OCI-LY1 (cell line): ENCODE data around the gene BACH2.

ENCODE experiments used
- H2AFZ ChIP-seq: fragments of 200-600 bp; sonication (generic), shearing (Covaris generic); 2 replicates; pipeline ENCODE4 v1.6.0; 2014; ENCODE audit warnings: antibody characterized with exemption, mild to moderate bottlenecking, low read length
- H3F3A ChIP-seq: fragments of 200-600 bp; sonication (generic), shearing (Covaris generic); 2 replicates; pipeline ENCODE4 v1.6.0; 2014; ENCODE audit warnings: mild to moderate bottlenecking, antibody characterized with exemption, low read length, moderate library complexity; ENCODE audit not compliant: insufficient read depth
- H3K27ac ChIP-seq: fragments of 200-600 bp; sonication (generic); 2 replicates; pipeline ENCODE4 v1.5.1; 2014; ENCODE audit warnings: low read length, mixed run types, mild to moderate bottlenecking, low read depth; ENCODE audit not compliant: poor library complexity, severe bottlenecking
- H3K27me3 ChIP-seq: fragments of 200-600 bp; sonication (generic); 2 replicates; pipeline ENCODE4 v1.6.0; 2014; ENCODE audit warnings: antibody characterized with exemption, mild to moderate bottlenecking, low read length, moderate library complexity; ENCODE audit not compliant: insufficient read depth
- H3K36me3 ChIP-seq: fragments of 200-600 bp; sonication (generic); 2 replicates; pipeline ENCODE4 v1.6.1; 2014; ENCODE audit warnings: mild to moderate bottlenecking, antibody characterized with exemption, low read length, moderate library complexity, mixed read lengths; ENCODE audit not compliant: insufficient read depth
- H3K4me1 ChIP-seq: fragments of 200-600 bp; sonication (generic); 2 replicates; pipeline ENCODE4 v1.5.1; 2014; ENCODE audit warnings: mild to moderate bottlenecking, low read length, moderate library complexity; ENCODE audit not compliant: insufficient read depth, severe bottlenecking
- H3K4me2 ChIP-seq: fragments of 200-600 bp; sonication (generic), shearing (Covaris generic); 2 replicates; pipeline ENCODE4 v1.6.1; 2014; ENCODE audit warnings: low read length
- H3K4me3 ChIP-seq: fragments of 200-600 bp; sonication (generic); 2 replicates; pipeline ENCODE4 v1.5.1; 2014; ENCODE audit warnings: low read length, low read depth, mild to moderate bottlenecking, mixed read lengths; ENCODE audit not compliant: poor library complexity, severe bottlenecking
- H3K79me2 ChIP-seq: fragments of 200-600 bp; shearing (Covaris generic); 2 replicates; pipeline ENCODE4 v1.6.1; 2016; ENCODE audit warnings: mixed run types, low read length, mixed read lengths; ENCODE audit not compliant: insufficient read depth
- H3K9ac ChIP-seq: fragments of 200-600 bp; sonication (generic), shearing (Covaris generic); 2 replicates; pipeline ENCODE4 v1.6.1; 2014; ENCODE audit warnings: mild to moderate bottlenecking, low read length, mixed read lengths
- H3K9me2 ChIP-seq: fragments of 200-600 bp; sonication (generic), shearing (Covaris generic); 2 replicates; pipeline ENCODE4 v1.6.1; 2014; ENCODE audit warnings: low read depth, mild to moderate bottlenecking, low read length, mixed read lengths
- H3K9me3 ChIP-seq: fragments of 200-600 bp; shearing (Covaris generic); 2 replicates; pipeline ENCODE4 v1.6.1; 2014; ENCODE audit warnings: low read length, mixed read lengths
- H4K20me1 ChIP-seq: fragments of 200-600 bp; sonication (generic), shearing (Covaris generic); 2 replicates; pipeline ENCODE4 v1.6.0; 2016; ENCODE audit warnings: mild to moderate bottlenecking, low read length; ENCODE audit not compliant: insufficient read depth
- CTCF ChIP-seq: fragments of 200-600 bp; sonication (generic), shearing (Covaris generic); IDR thresholded peaks from 2 replicates; pipeline ENCODE4 v1.5.1; 2017; ENCODE audit warnings: mild to moderate bottlenecking, antibody characterized with exemption, low read length, moderate library complexity, mixed read lengths
- EZH2 ChIP-seq: fragments of 200-600 bp; sonication (generic), shearing (Covaris generic); IDR thresholded peaks from 2 replicates; pipeline ENCODE4 v1.8.0; 2017; ENCODE audit warnings: borderline replicate concordance, mixed run types, mild to moderate bottlenecking, antibody characterized with exemption, low read length, moderate library complexity, mixed read lengths

The BACH2 gene

GRCh38 chr6:90216072-90216977, 80.3 kb downstream of the BACH2 start:
- no peaks in the 10 kb centered on the region for H3K9me2 ChIP-seq
- TF ChIP-seq CTCF (peak; percentile 26; the same call in 1 of the 2 replicates), EZH2 (no peak)
- H3K4me3 ChIP-seq = no peak overlapping the region
- no peaks in the 10 kb centered on the region for H3K27me3 ChIP-seq
- H3K79me2 ChIP-seq = peaks cover 98% of the 10 kb centered on the region
- no peak overlapping the region for H2AFZ ChIP-seq
- H3K9ac ChIP-seq = no peak overlapping the region; the same call in 1 of the 2 replicates
- H3F3A ChIP-seq = 0 out of 2 replicates have a peak, but pooled peaks cover 7% of the 10 kb centered on the region
- H3K36me3 ChIP-seq = peaks cover 84% of the 10 kb centered on the region
- H3K9me3 ChIP-seq = no peaks in the 10 kb centered on the region
- peaks cover 73% of the 10 kb centered on the region for H3K4me1 ChIP-seq
- peak overlapping the region; percentile 8; the same call in 1 of the 2 replicates for H3K4me2 ChIP-seq
- H4K20me1 ChIP-seq = peaks cover 4% of the 10 kb centered on the region
- H3K27ac ChIP-seq = peak overlapping the region; percentile 47

GRCh38 chr6:90214966-90215365, 81.7 kb downstream of the BACH2 start:
- H3K4me3 ChIP-seq = no peak overlapping the region
- no peak overlapping the region for H3K4me2 ChIP-seq
- no peak overlapping the region for H3K9ac ChIP-seq
- no peaks in the 10 kb centered on the region for H3K9me2 ChIP-seq
- H4K20me1 ChIP-seq = no peaks in the 10 kb centered on the region
- H3K9me3 ChIP-seq = no peaks in the 10 kb centered on the region
- H3F3A ChIP-seq = no peaks in the 10 kb centered on the region
- H2AFZ ChIP-seq = no peak overlapping the region
- peaks cover 59% of the 10 kb centered on the region for H3K4me1 ChIP-seq
- H3K27ac ChIP-seq = no peak overlapping the region
- peaks cover 74% of the 10 kb centered on the region for H3K36me3 ChIP-seq
- H3K27me3 ChIP-seq = no peaks in the 10 kb centered on the region
- TF ChIP-seq CTCF (no peak), EZH2 (no peak)
- H3K79me2 ChIP-seq = peaks cover 98% of the 10 kb centered on the region

- H3K9ac ChIP-seq = no peak overlapping the region
- H4K20me1 ChIP-seq = no peaks in the 10 kb centered on the region
- H2AFZ ChIP-seq = no peak overlapping the region
- H3K9me2 ChIP-seq = no peaks in the 10 kb centered on the region
- H3K27ac ChIP-seq = no peak overlapping the region
- H3K36me3 ChIP-seq = peaks cover 73% of the 10 kb centered on the region
- no peak overlapping the region for H3K4me2 ChIP-seq
- H3K79me2 ChIP-seq = peaks cover 98% of the 10 kb centered on the region
- no peaks in the 10 kb centered on the region for H3K9me3 ChIP-seq
- peaks cover 54% of the 10 kb centered on the region for H3K4me1 ChIP-seq
- no peaks in the 10 kb centered on the region for H3F3A ChIP-seq
- no peaks in the 10 kb centered on the region for H3K27me3 ChIP-seq
- no peak for TF ChIP-seq CTCF
- no peak for TF ChIP-seq EZH2
- no peak overlapping the region for H3K4me3 ChIP-seq
These were observed 82.2 kb downstream of the BACH2 start for GRCh38 chr6:90214461-90214860.
